HG03521 (cell line): Measurements from ENCODE around the gene SERPINB12.

Experiments
- ATAC-seq: cut with Tn5 transposase; IDR thresholded peaks from one replicate; pipeline ENCODE4 v1.9.1; 2021; ENCODE audit warnings: mild to moderate bottlenecking, moderate library complexity; ENCODE audit not compliant: unreplicated experiment

SERPINB12 gene, protein sequence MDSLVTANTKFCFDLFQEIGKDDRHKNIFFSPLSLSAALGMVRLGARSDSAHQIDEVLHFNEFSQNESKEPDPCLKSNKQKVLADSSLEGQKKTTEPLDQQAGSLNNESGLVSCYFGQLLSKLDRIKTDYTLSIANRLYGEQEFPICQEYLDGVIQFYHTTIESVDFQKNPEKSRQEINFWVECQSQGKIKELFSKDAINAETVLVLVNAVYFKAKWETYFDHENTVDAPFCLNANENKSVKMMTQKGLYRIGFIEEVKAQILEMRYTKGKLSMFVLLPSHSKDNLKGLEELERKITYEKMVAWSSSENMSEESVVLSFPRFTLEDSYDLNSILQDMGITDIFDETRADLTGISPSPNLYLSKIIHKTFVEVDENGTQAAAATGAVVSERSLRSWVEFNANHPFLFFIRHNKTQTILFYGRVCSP

GRCh38 chr18:63542069-63542468 lies at the start of gene SERPINB12:
Gene SERPINB12, plus strand, starts transcription at chr18:63542369. Its CDS starts 13,791 bp downstream, at chr18:63556160.
- ATAC-seq: no peak

GRCh38 chr18:63492851-63493250 lies 49.3 kb upstream of the SERPINB12 start:
- no peak for ATAC-seq

DNA sequence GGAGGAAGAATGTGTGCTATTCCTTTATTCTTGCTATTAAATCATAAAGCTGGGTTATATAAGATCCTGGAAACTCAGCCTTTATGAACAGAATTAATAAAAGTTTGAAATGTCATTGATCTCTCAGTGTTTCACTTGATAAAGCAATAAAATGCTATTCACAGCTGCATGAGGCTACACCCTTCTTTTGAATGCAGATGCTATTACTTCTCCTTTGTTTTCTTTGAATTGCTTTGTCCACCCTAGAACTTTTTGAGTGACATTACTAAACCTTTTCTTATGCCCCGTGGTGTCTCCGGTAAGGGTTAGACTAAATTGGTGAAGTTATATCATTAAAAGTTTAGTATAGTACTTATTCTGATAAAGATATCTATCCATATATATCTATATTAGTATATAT lies 46.5 kb upstream of the SERPINB12 start:
- no peak for ATAC-seq

- ATAC-seq: peak; percentile 58
These were observed 36.4 kb upstream of the SERPINB12 start for GRCh38 chr18:63505566-63506335.

- ATAC-seq: no peak
These were observed 35.9 kb upstream of the SERPINB12 start for GRCh38 chr18:63506336-63506646.

GRCh38 chr18:63508596-63508995 lies 33.6 kb upstream of the SERPINB12 start:
- no peak for ATAC-seq

GRCh38 chr18:63511285-63511684 lies 30.9 kb upstream of the SERPINB12 start:
- ATAC-seq: no peak

DNA sequence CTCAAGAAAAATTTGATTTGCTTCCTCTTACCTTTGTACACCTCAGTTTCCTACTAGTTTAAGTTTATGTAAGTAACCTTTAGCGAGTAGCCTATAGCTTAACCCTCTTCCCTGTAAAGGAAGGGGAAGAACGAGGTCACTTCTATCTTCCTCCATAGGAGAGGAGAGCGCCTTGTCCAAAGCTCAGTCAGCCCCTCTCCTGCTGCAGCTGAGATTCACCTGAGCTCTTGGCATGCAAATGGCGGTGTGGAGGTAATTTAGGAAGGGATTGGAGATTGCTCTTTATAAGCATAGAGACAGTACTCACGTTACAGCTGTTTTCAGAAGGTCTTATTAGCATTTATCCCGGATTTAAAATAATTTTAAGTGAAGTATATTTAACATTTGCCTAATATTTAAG lies 27.8 kb upstream of the SERPINB12 start:
- ATAC-seq: no peak

GRCh38 chr18:63514888-63515678 lies 27.1 kb upstream of the SERPINB12 start:
- ATAC-seq: no peak

DNA sequence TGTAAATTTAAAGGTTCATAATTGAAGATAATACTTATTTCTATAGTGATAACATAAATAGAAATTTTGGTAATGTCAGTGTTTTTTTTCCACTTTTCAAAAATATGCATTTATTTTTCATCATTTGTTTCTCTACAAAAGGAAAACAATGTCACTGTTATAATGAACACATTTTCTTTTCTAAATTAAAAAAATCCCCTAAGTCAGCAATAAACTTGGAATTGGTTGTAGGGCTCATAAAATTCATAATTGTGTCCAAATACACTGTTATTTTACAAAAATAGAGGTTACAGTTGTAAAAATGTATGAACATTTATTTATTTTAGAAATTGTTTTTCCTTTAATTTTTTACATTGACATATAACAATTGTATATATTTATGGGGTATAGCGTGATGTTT lies 26.4 kb upstream of the SERPINB12 start:
- ATAC-seq: no peak

DNA sequence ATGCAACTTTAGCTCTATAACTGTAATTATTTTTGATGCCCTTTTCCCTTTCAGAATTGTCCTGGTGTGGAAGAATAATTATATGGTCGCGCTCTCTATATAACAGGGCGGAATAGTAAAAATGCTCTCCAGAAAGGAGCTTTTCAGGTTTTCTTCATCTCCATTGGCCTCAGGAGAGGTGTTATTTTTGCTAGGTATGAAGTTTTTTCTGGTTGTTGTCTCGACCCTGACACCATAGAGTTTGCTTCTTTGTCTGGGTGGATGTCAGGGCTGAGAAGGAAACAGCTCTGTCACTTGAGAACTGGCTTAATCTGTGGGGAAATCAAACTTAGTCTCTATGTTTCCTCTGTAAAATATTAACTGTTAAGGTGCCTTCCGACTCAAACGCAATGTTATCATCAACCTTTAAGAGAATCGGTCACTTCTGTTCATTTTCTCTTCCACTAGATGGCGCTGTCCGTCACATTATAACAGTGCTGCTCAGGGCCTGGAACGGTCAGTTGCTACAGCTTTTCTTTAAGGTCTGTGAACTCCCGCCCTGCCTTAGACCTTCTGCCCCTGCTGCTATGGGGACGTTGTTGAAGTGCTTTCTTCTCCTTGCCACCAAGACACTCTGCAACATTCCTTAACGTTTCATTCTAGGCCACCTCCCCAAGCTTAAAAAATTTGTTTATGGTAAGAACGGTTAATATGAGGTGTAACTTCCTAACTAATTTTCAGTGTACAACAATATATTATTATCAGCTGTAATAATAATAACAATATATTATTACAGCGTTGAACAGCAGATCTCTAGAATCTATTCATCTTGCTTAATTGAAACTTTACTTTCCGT lies 23.8 kb upstream of the SERPINB12 start:
- ATAC-seq: peak; percentile 88

- ATAC-seq: no peak
These were observed 22.0 kb upstream of the SERPINB12 start for GRCh38 chr18:63520053-63520685.

DNA sequence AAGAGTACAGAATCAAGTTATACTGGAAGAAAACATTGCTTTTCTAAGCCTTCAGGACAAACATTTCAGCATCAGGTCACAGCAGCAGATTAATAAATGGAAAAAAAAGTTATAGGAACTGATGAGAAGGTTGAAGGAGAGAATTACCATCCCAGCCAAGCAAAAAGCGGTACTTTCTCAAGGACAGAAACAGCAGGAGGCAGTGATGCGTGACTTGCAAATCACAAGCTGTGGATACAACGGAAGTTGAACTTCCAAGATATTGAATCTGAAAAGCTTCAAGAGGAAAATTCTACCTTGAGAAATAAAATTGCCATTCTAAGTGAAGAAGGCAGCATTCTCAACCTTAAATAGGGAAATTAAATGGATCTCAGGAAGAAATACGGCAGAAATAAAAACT lies 18.5 kb upstream of the SERPINB12 start:
- no peak for ATAC-seq

DNA sequence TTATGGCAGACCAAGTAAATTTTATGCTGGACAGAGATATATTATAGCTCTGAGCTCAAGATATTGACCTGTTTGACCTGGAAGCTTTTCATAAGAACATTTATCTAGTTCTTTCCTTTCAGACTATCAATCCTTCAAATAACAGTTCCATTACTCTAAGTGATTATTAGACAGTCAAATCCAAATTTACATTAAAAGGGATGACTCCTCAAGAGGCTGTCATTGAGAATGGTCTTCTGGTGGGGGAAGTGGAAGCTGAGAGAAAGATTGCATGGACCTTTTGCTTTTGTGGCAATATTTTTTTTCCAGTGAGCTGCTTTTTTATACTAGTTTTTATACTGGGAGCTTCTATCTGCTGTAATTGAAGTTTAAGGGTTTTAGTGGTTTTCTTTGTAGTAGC lies 14.9 kb upstream of the SERPINB12 start:
- ATAC-seq: no peak

- ATAC-seq: no peak
These were observed 13.2 kb upstream of the SERPINB12 start for GRCh38 chr18:63528863-63529492.

DNA sequence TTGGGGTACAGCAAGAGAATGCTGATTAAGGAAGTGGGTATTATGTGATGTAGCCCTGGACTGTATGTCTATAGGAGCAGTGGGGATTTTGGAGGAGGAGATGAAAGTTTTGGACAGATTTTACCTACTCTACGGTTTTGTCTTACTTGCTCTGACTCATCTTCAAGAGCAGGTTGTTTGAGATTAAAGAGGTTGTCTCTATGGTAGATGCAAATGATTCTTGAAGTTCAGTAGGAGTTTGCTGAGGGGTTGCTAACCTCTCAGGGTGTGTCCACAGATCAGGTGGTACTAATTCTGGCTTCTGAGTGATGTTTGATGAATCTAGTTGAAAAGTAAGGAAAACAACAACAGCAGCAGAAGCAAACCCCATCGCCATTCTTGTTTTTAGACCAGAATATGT lies 9.7 kb upstream of the SERPINB12 start:
- ATAC-seq: no peak

DNA sequence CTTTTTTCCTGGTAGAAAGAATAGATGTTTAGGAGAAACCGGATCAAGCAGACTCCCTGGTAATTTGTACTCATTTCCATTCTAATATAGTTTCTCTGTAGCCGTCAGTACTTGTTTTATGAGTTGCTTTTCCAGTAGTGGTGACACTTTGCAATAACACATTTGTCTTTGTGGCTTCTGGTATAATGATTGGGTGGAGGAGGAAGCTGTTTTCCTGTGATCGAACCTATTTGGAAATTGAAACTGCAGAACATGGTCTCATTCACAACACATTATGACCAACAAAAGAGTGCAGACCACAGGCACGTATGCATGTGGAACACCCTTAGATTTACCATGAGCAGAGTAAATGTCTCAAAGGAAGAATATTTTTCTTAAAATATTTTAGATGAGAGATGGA lies 7.6 kb upstream of the SERPINB12 start:
- ATAC-seq: no peak

- no peak for ATAC-seq
These were observed 2.2 kb upstream of the SERPINB12 start for GRCh38 chr18:63539904-63540510.

- no peak for ATAC-seq
These were observed 1.8 kb downstream of the SERPINB12 start for GRCh38 chr18:63544017-63544416.
